Osteoblast (primary cell): Measurements from ENCODE around the gene CHSY1. TPM values are rescaled to one million over a fixed set of nuclear protein-coding genes. Genes with fewer than 3 reads are reported as not detected.

Experiments used
- DNase-seq: peaks from one replicate; pipeline ENCODE4 v3.0.0; 2011; ENCODE audit warnings: low spot score, mixed read lengths; ENCODE audit not compliant: insufficient read length; ENCODE audit errors: missing footprints
- H2AFZ ChIP-seq: 2 replicates; pipeline ENCODE4 v1.6.0; 2011; ENCODE audit warnings: mild to moderate bottlenecking, low read length
- H3K27ac ChIP-seq: 2 replicates; pipeline ENCODE4 v1.5.1; 2011; ENCODE audit warnings: mild to moderate bottlenecking, low read depth, low read length, moderate library complexity
- H3K27me3 ChIP-seq: 2 replicates; pipeline ENCODE4 v1.6.0; 2012; ENCODE audit warnings: mild to moderate bottlenecking, control low read depth, inconsistent platforms, low read length, moderate library complexity; ENCODE audit not compliant: insufficient read depth
- H3K36me3 ChIP-seq: 2 replicates; pipeline ENCODE4 v1.5.1; 2011; ENCODE audit warnings: mild to moderate bottlenecking, low read length, control low read depth, moderate library complexity; ENCODE audit not compliant: insufficient read depth
- H3K4me1 ChIP-seq: 2 replicates; pipeline ENCODE4 v1.5.1; 2011; ENCODE audit warnings: mild to moderate bottlenecking, low read length, control low read depth, moderate library complexity; ENCODE audit not compliant: insufficient read depth
- H3K4me2 ChIP-seq: 2 replicates; pipeline ENCODE4 v1.6.0; 2011; ENCODE audit warnings: mild to moderate bottlenecking, low read length; ENCODE audit not compliant: insufficient read depth
- H3K4me3 ChIP-seq: fragments of 200-600 bp; sonication (generic); 3 replicates; pipeline ENCODE4 v1.5.1; 2012; ENCODE audit warnings: mild to moderate bottlenecking, low read length, inconsistent platforms; ENCODE audit not compliant: insufficient read depth
- H3K79me2 ChIP-seq: 2 replicates; pipeline ENCODE4 v1.6.0; 2012; ENCODE audit warnings: mild to moderate bottlenecking, low read length, control low read depth, inconsistent platforms; ENCODE audit not compliant: insufficient read depth
- H3K9me3 ChIP-seq: 2 replicates; pipeline ENCODE4 v1.5.1; 2011; ENCODE audit warnings: low read depth, low read length, control low read depth
- H4K20me1 ChIP-seq: 2 replicates; pipeline ENCODE4 v1.6.0; 2012; ENCODE audit warnings: mild to moderate bottlenecking, low read length, control low read depth; ENCODE audit not compliant: insufficient read depth
- total RNA-seq: library from RNA; depleted of rRNA; stranded (reverse); fragments of >200 nt; gene quantifications from 2 replicates; pipeline ENCODE4 v1.2.3, GENCODE V29; 2012
- TF ChIP-seq, protein P1 (sequence below): IDR thresholded peaks from 2 replicates; pipeline ENCODE4 v1.5.1; 2011; ENCODE audit warnings: mild to moderate bottlenecking, low read depth, low read length, moderate library complexity; ENCODE audit errors: extremely low read depth

CHSY1 gene
- total RNA-seq, 1 donor, result 39.1 TPM

DNA sequence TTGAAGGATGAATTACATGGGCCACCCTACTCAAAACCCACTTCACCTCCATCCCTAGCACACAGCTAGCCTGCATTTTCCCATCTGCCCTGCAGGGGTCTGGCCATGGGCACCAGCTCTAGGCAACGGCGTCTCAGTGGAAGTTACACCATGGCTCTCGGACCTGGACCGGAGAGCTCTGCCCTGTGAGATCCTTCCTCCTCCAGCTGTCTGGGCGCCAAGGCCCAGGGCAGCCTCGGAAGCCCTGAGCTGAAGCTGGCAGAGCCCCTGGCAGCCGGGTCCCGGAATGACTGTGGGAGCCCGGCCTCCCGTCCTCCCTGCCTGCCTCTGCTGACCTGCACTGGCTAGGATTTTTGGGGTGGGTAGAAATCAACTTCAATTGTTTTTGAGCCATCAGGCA is 98.9 kb downstream of the CHSY1 start:
- Histone ChIP-seq H2AFZ (no peak overlapping the region), H3K27ac (no peak overlapping the region), H3K9me3 (no peaks in the 10 kb centered on the region), H3K36me3 (no peaks in the 10 kb centered on the region), H3K4me2 (no peak overlapping the region), H3K4me1 (peaks cover 4% of the 10 kb centered on the region), H3K27me3 (no peaks in the 10 kb centered on the region), H3K79me2 (no peaks in the 10 kb centered on the region), H3K4me3 (no peak overlapping the region), H4K20me1 (no peaks in the 10 kb centered on the region)
- TF ChIP-seq, protein P1, sequence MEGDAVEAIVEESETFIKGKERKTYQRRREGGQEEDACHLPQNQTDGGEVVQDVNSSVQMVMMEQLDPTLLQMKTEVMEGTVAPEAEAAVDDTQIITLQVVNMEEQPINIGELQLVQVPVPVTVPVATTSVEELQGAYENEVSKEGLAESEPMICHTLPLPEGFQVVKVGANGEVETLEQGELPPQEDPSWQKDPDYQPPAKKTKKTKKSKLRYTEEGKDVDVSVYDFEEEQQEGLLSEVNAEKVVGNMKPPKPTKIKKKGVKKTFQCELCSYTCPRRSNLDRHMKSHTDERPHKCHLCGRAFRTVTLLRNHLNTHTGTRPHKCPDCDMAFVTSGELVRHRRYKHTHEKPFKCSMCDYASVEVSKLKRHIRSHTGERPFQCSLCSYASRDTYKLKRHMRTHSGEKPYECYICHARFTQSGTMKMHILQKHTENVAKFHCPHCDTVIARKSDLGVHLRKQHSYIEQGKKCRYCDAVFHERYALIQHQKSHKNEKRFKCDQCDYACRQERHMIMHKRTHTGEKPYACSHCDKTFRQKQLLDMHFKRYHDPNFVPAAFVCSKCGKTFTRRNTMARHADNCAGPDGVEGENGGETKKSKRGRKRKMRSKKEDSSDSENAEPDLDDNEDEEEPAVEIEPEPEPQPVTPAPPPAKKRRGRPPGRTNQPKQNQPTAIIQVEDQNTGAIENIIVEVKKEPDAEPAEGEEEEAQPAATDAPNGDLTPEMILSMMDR, result peak; percentile 30
- no peak for DNase-seq

DNA sequence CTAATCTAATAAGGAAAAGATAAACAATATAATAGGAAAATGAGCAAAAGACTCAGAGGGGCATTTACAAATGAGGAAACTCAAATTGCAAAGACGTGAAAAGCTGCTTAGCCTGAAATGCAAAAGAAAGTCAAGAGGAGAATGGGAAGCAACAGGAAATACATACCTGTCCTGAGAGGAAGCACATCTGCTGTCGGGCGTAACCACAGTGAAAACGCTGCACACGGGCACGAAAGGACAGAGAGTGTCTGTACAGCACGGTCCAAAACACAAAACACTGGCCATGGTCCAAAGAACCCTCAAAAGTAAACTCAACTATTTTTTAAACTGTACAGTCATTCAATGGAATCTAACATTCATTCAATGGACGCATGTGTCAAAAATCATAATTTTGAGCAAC is 100.6 kb downstream of the CHSY1 start:
- TF ChIP-seq, protein P1, result no peak
- H3K4me3 ChIP-seq, result no peak overlapping the region

DNA sequence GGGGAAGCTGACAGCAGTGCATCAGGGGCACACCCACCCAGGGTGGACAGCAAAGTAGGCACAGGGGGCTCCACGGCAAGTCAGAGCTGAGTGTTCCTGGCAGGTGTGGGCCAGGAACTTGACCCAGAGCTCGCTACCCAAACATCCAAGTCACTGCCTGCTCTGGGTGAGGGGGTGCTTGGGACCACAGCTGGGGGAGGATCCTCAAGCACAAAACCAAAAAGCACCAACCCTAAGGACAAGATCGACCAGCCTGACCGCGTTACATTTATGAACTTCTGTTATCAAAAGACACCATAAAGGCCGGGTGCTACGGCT is 101.2 kb downstream of the CHSY1 start:
- Histone ChIP-seq H3K27ac (no peak overlapping the region), H3K9me3 (peaks cover 2% of the 10 kb centered on the region), H3K27me3 (no peaks in the 10 kb centered on the region), H3K4me2 (no peak overlapping the region), H4K20me1 (no peaks in the 10 kb centered on the region), H3K4me3 (no peak overlapping the region), H2AFZ (no peak overlapping the region), H3K36me3 (no peaks in the 10 kb centered on the region), H3K4me1 (peaks cover under 1% of the 10 kb centered on the region), H3K79me2 (no peaks in the 10 kb centered on the region)
- TF ChIP-seq, protein P1, result no peak
- no peak for DNase-seq

More for the DNA sequence above, 100.6 kb downstream of the CHSY1 start:
- no peaks in the 10 kb centered on the region for H3K36me3 ChIP-seq
- no peaks in the 10 kb centered on the region for H3K79me2 ChIP-seq
- DNase-seq, result no peak
- H4K20me1 ChIP-seq, result no peaks in the 10 kb centered on the region
- no peak overlapping the region for H3K4me2 ChIP-seq
- H3K27ac ChIP-seq, result no peak overlapping the region
- no peak overlapping the region for H2AFZ ChIP-seq
- H3K9me3 ChIP-seq, result no peaks in the 10 kb centered on the region
- no peaks in the 10 kb centered on the region for H3K27me3 ChIP-seq
- H3K4me1 ChIP-seq, result no peaks in the 10 kb centered on the region

DNA sequence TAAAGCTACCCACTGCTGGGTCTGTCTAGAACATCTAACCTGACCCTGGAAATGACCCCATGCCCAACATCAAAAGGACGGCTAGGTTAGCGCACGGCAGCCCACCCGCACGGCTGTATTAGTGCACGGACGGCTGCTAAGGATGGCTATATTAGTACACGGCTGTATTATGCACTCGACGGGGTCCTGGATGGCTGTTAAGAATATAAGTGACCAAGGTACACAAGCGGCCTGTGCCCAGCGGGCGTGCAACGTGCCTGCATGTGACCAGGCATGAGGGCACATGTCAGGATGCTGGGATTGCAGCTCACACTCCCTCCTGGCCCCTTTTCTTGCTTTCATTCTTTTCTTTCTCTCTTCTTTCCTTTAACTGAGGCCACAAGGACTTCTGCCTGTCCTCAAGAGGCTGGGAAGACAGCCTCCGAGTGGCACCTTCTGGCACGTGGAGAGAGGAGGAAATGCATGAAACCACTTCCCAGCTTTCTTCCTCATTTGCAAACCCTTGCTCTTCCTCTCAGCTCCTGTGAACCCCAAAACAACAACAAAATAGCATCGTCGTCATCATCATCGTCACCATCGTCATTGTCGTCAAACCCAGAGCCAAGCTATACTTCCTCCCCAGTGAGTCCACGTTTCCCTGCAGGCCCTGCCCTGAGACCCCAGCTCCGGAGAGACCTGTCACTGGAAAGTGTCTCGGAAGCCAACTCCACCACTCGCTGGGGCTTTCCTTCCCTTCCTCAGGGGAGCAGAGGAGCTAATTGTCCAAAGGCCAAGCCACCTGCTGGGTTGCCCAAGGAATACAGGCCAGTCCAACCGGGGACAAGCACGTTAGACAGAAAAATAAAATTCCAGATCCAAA is 101.8 kb downstream of the CHSY1 start:
- no peak for DNase-seq
- no peak overlapping the region for H3K4me2 ChIP-seq
- H3K9me3 ChIP-seq, result peaks cover 2% of the 10 kb centered on the region
- TF ChIP-seq, protein P1, result no peak
- H3K27me3 ChIP-seq, result no peaks in the 10 kb centered on the region
- H3K36me3 ChIP-seq, result no peaks in the 10 kb centered on the region
- no peak overlapping the region for H2AFZ ChIP-seq
- no peaks in the 10 kb centered on the region for H3K79me2 ChIP-seq
- peaks cover 5% of the 10 kb centered on the region for H3K4me1 ChIP-seq
- no peak overlapping the region for H3K4me3 ChIP-seq
- H4K20me1 ChIP-seq, result no peaks in the 10 kb centered on the region
- no peak overlapping the region for H3K27ac ChIP-seq
